CD8-positive, alpha-beta memory T cell (primary cell): Measurements from ENCODE around the gene PIEZO2. TPM values are rescaled to one million over a fixed set of nuclear protein-coding genes. Genes with fewer than 3 reads are reported as not detected.
"Not testable (repeated sequence)": the region's sequence is repeated elsewhere in the genome, so short reads cannot be mapped to it uniquely, and the experiment has no call there.

Experiments used
- CTCF ChIA-PET: fragments of 350-600 bp; sonication (Branson Sonifier 250); formaldehyde crosslinking; loops from one replicate; lab custom pipeline; 2021; ENCODE audit warnings: antibody characterized with exemption; lab: Charles Lee
- POLR2A ChIA-PET: fragments of 350-600 bp; sonication (Branson Sonifier 250); formaldehyde crosslinking; loops from one replicate; lab custom pipeline; 2021; ENCODE audit warnings: antibody characterized with exemption; lab: Charles Lee
- DNase-seq, 5 donors: peaks; one replicate each; pipeline versions ENCODE4 v3.0.0 to v3.0.0-alpha.2; 2020 to 2022; ENCODE audit warnings: mixed read lengths in 1 of 5
- H3K27ac ChIP-seq: one replicate; pipeline ENCODE4 v1.7.0; 2013; ENCODE audit warnings: low read depth, mild to moderate bottlenecking, low read length, moderate library complexity
- H3K27me3 ChIP-seq: 2 replicates; pipeline ENCODE4 v1.7.0; 2013; ENCODE audit warnings: low read length, mild to moderate bottlenecking; ENCODE audit not compliant: insufficient read depth, poor library complexity, severe bottlenecking
- H3K36me3 ChIP-seq: 2 replicates; pipeline ENCODE4 v1.7.0; 2013; ENCODE audit warnings: mild to moderate bottlenecking, low read length, moderate library complexity; ENCODE audit not compliant: insufficient read depth
- H3K4me1 ChIP-seq: 2 replicates; pipeline ENCODE4 v1.7.0; 2013; ENCODE audit warnings: mild to moderate bottlenecking, low read length, moderate library complexity; ENCODE audit not compliant: insufficient read depth
- H3K4me3 ChIP-seq: 2 replicates; pipeline ENCODE4 v1.7.0; 2013; ENCODE audit warnings: mild to moderate bottlenecking, low read length
- H3K9me3 ChIP-seq: 2 replicates; pipeline ENCODE4 v1.7.0; 2013; ENCODE audit warnings: mild to moderate bottlenecking, low read length
- H3K27ac Mint-ChIP-seq, 8 donors: one replicate each; pipeline ENCODE4 v1.8.0; 2020 to 2021; ENCODE audit warnings: mixed read lengths in 8 of 8, mild to moderate bottlenecking in 6 of 8, inconsistent platforms in 3 of 8, moderate library complexity in 3 of 8
- H3K27me3 Mint-ChIP-seq, 2 donors: one replicate each; pipeline ENCODE4 v1.8.0; 2020 to 2021; ENCODE audit warnings: mixed read lengths in 2 of 2, mild to moderate bottlenecking in 1 of 2, moderate library complexity in 1 of 2
- H3K36me3 Mint-ChIP-seq, 3 donors: one replicate each; pipeline ENCODE4 v1.8.0; 2020 to 2021; ENCODE audit warnings: mixed read lengths in 3 of 3, inconsistent platforms in 1 of 3, mild to moderate bottlenecking in 1 of 3
- H3K4me1 Mint-ChIP-seq, 3 donors: one replicate each; pipeline ENCODE4 v1.8.0; 2020 to 2021; ENCODE audit warnings: mixed read lengths in 3 of 3, inconsistent platforms in 1 of 3, mild to moderate bottlenecking in 1 of 3
- H3K4me3 Mint-ChIP-seq, 7 donors: one replicate each; pipeline ENCODE4 v1.8.0; 2020 to 2021; ENCODE audit warnings: mixed read lengths in 7 of 7, mild to moderate bottlenecking in 6 of 7, moderate library complexity in 4 of 7, inconsistent platforms in 2 of 7
- H3K9me3 Mint-ChIP-seq, 5 donors: one replicate each; pipeline ENCODE4 v1.8.0; 2020 to 2022; ENCODE audit warnings: mixed read lengths in 5 of 5, mild to moderate bottlenecking in 3 of 5, moderate library complexity in 2 of 5, inconsistent platforms in 1 of 5
- polyA plus RNA-seq: library from polyadenylated mRNA; unstranded; fragments of 300-500 nt; fragmentation: Illumina TruSeq; gene quantifications from one replicate; pipeline ENCODE4 v1.2.3, GENCODE V29; 2021
- total RNA-seq, 2 experiments: library from RNA; stranded (reverse); gene quantifications; one replicate each; pipeline ENCODE4 v1.2.3, GENCODE V29; 2021

PIEZO2 gene
- total and polyA plus RNA-seq, 3 experiments from 2014 or later, result not detected

DNA sequence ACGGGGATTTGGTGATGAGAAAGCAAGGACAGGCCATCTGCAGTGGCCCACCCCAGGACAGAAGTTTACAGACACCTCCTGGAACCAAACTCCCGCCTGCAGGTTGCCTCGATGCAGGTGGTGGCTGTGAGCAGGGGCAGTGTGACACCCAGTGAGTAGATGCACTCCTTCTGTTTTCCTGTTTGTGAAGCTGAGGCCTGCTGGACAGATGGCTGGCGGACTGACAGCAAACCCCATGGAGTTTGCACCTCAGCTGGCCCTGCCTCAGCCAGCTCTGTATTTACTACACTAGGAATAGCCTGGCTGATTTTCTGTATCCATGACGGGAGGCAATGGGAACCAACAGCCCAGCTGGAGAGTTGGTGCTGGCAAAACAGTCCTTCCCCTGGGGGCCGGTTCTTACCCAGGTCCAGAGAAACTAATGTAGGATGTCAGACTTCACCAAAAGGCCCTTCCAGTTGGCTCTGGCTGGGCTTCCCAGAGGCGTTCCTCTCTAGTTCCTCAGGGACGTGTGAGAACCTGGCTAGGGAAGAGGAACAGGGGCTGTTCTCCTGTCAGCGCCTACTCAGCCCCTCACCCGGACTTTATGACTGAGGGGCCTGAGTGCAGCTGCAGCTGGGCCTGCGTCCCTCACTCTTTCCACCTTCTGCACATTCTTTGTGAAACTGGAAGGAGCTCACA is 511.4 kb downstream of the PIEZO2 start:
- H3K4me1 Mint-ChIP-seq, DNase-seq, H3K36me3 ChIP-seq, H3K9me3 Mint-ChIP-seq, H3K4me3 ChIP-seq, H3K27me3 Mint-ChIP-seq, H3K4me3 Mint-ChIP-seq, H3K27ac Mint-ChIP-seq, H3K36me3 Mint-ChIP-seq, H3K4me1 ChIP-seq, H3K27ac ChIP-seq, H3K9me3 ChIP-seq, CTCF ChIA-PET, POLR2A ChIA-PET, H3K27me3 ChIP-seq: not testable (repeated sequence)

DNA sequence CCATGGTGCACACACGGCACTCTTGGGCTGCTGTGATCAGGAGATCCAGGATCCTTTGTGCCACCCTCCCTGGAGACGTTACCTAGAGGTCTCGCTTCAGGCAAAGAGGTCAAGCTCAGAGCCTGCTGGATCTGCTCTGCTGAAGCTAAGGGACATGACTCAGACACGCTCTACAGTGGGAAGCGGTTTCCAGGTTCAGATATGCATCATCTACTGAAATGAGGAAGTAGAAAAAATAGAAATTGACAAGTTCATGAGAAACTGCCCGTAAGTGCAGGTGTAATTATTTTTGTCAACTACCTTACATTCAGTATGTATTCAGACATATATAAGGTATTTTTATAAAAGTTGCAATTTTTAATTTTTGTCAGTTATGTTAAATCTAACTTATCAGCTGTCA is 520.3 kb downstream of the PIEZO2 start:
- H3K4me1 Mint-ChIP-seq, H3K9me3 ChIP-seq, DNase-seq, CTCF ChIA-PET, H3K4me1 ChIP-seq, H3K9me3 Mint-ChIP-seq, H3K27me3 ChIP-seq, H3K4me3 Mint-ChIP-seq, H3K27ac Mint-ChIP-seq, POLR2A ChIA-PET, H3K36me3 Mint-ChIP-seq, H3K27me3 Mint-ChIP-seq, H3K36me3 ChIP-seq, H3K4me3 ChIP-seq, H3K27ac ChIP-seq: not testable (repeated sequence)

DNA sequence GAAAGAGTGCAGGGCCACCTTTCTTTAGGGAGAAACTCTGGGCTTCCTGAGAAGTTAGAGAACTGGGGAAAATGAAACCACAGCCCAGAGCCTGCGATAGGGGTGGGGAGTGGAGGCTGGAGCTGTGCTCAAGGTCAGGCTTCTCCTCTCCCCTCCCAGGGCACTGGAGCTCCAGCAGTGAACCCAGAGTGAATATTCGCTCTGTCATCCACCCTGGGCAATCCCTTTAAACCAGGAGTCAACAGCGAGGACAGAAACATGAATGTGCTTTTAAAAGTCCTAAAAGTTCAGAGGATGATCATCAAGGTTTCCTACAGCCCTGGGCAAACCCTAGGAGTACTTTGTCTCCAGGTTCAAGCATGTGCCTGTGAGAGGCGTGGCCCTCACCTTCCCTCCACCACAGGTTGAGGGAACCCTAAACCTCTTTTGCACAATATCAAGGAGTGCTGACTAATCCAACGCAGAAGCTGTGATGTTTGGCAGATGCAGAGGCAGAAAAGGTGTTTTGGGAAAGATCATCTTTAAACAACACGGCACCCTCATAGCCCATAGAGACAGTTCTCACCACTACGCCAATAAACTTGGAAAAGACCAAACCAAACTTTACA is 522.7 kb downstream of the PIEZO2 start:
- CTCF ChIA-PET, result not testable (repeated sequence)

DNA sequence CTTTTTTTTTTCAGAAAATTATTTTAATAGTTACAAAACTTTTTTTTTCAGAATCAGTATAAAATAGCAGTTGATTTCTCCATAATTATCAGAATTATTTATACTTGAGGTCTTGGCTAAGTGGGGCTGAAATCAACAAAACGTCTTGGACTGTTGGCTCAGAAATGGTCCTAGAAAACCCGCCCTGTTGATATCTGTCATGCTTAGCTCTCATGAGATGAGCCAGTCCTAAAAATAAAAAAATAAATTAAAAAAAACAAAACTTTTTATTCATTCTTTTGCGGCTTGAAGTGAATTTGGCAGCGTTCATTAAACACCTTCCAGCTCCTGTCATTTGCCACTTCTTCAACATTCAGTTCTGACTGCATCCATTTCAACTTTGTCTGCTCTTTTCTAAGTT is 525.8 kb downstream of the PIEZO2 start:
- H3K4me1 ChIP-seq, H3K4me3 ChIP-seq, H3K9me3 ChIP-seq, H3K27me3 ChIP-seq, POLR2A ChIA-PET, DNase-seq, H3K27me3 Mint-ChIP-seq, H3K36me3 ChIP-seq, H3K36me3 Mint-ChIP-seq, H3K27ac ChIP-seq, H3K27ac Mint-ChIP-seq, H3K4me3 Mint-ChIP-seq, H3K4me1 Mint-ChIP-seq, H3K9me3 Mint-ChIP-seq, CTCF ChIA-PET: not testable (repeated sequence)

More for the DNA sequence above, 522.7 kb downstream of the PIEZO2 start:
- H3K27me3 ChIP-seq, H3K4me3 ChIP-seq, H3K27me3 Mint-ChIP-seq, H3K9me3 ChIP-seq, H3K9me3 Mint-ChIP-seq, H3K4me3 Mint-ChIP-seq, H3K36me3 ChIP-seq, H3K27ac Mint-ChIP-seq, H3K27ac ChIP-seq, H3K4me1 Mint-ChIP-seq, POLR2A ChIA-PET, H3K4me1 ChIP-seq, DNase-seq, H3K36me3 Mint-ChIP-seq: not testable (repeated sequence)

DNA sequence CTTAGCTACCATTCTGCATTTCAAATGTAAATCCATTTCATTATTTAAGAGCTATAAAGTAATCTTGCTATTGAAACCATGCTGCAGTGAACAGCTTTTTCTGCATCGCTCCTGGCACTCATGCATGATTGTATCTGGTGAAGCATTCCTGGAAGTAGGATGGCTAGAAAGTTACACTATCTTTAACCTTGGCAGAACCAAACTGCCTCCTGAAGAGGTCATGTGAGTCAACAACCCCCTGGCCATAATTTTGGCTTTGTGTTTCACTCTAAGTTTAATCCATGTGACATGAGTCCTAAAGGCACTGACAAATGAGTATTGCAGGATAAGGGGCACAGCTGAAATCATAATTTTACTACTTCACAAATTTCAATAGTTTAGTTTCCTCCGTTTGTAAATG is 526.4 kb downstream of the PIEZO2 start:
- H3K27me3 ChIP-seq, H3K27ac ChIP-seq, H3K27me3 Mint-ChIP-seq, DNase-seq, H3K27ac Mint-ChIP-seq, H3K4me3 ChIP-seq, H3K4me1 ChIP-seq, CTCF ChIA-PET, H3K4me1 Mint-ChIP-seq, H3K9me3 Mint-ChIP-seq, POLR2A ChIA-PET, H3K4me3 Mint-ChIP-seq, H3K36me3 ChIP-seq, H3K9me3 ChIP-seq, H3K36me3 Mint-ChIP-seq: not testable (repeated sequence)

- H3K27me3 ChIP-seq, DNase-seq, H3K27ac Mint-ChIP-seq, H3K27me3 Mint-ChIP-seq, H3K4me1 Mint-ChIP-seq, H3K36me3 Mint-ChIP-seq, CTCF ChIA-PET, POLR2A ChIA-PET, H3K9me3 ChIP-seq, H3K9me3 Mint-ChIP-seq, H3K4me1 ChIP-seq, H3K4me3 Mint-ChIP-seq, H3K36me3 ChIP-seq, H3K4me3 ChIP-seq, H3K27ac ChIP-seq: not testable (repeated sequence)
Measured at GRCh38 chr18:10620670-10621329, 528.6 kb downstream of the PIEZO2 start.
